Psoas muscle (tissue), 8 donors: Measurements from ENCODE around the gene CYP3A4. TPM values are rescaled to one million over a fixed set of nuclear protein-coding genes. Genes with fewer than 3 reads are reported as not detected.

Source experiments
- ATAC-seq, 4 donors: fragments of 200-7000 bp; cut with Tn5 transposase; one replicate each; pipeline ENCODE4 v1.9.1; 2020; ENCODE audit warnings: moderate library complexity in 3 of 4, mild to moderate bottlenecking in 2 of 4
- DNase-seq, 2 donors: peaks; one replicate each; pipeline ENCODE4 v3.0.0-alpha.2; 2020
- H3K27ac ChIP-seq: fragments of 200-600 bp; one replicate; pipeline ENCODE4 v1.8.0; 2022
- H3K27me3 ChIP-seq, 3 donors: fragments of 200-600 bp in 1 of 3; one replicate each; pipeline versions ENCODE4 v1.6.1 to v1.8.0; 2013 to 2022; ENCODE audit warnings: low read length in 2 of 3, mild to moderate bottlenecking in 2 of 3, moderate library complexity in 1 of 3; ENCODE audit not compliant: insufficient read depth in 3 of 3
- H3K36me3 ChIP-seq, 2 donors: fragments of 200-600 bp in 1 of 2; one replicate each; pipeline versions ENCODE4 v1.6.1 to v1.8.0; 2013 to 2022; ENCODE audit warnings: low read depth in 1 of 2, mild to moderate bottlenecking in 1 of 2, moderate library complexity in 1 of 2; ENCODE audit not compliant: insufficient read depth in 1 of 2
- H3K4me1 ChIP-seq: fragments of 200-600 bp; one replicate; pipeline ENCODE4 v1.8.0; 2022
- H3K4me3 ChIP-seq: fragments of 200-600 bp; one replicate; pipeline ENCODE4 v1.8.0; 2022; ENCODE audit warnings: mild to moderate bottlenecking
- H3K9me3 ChIP-seq: fragments of 200-600 bp; one replicate; pipeline ENCODE4 v1.8.0; 2022
- CTCF ChIP-seq: fragments of 200-600 bp; IDR thresholded peaks from one replicate; pipeline ENCODE4 v1.8.0; 2022; ENCODE audit warnings: antibody characterized with exemption
- WGBS, 3 donors: extraction: QIAGEN DNeasy Blood & Tissue Kit; methylation state at CpG; one replicate each; pipeline versions ENCODE4 v1.1.6 to v1.1.7; 2013; 5-methylcytosine and 5-hydroxymethylcytosine counted together
- intact Hi-C, 2 donors: fragments of 100-400 bp; cut with DNase I; formaldehyde crosslinking; loops; one replicate each; pipeline versions ENCODE4 v1.11.0 to v1.14.2; 2022
- polyA plus RNA-seq, 3 donors: library from polyadenylated mRNA; stranded (reverse); fragments of 200-250 nt; gene quantifications; one replicate each; pipeline ENCODE4 v1.2.3, GENCODE V29; 2013
- total RNA-seq, 4 donors: library from RNA; stranded (reverse); fragmentation: NEBNext Ultra II Directional in 2 of 4; extraction: Animal tissue kit (Norgen Biotek cat#: 25700) in 2 of 4; gene quantifications; one replicate each; pipeline versions ENCODE4 v1.2.1 to v1.2.4, GENCODE V29; 2021 to 2023
- donor health status: healthy with polysubstance abuse.
- donor health status: DM: no; HTN: no; CAD: no; lungs with moderate emphysema.
- donor health status: Bipolar disorder and iron deficiency.
- donor health status: healthy.
- donor health status: DM: yes; HTN: yes; CAD: no.
- donor health status: DM: no; HTN: no; CAD: no.
- donor health status: DM: no; HTN: no; CAD: no.
- donor health status: DM: yes; HTN: yes; CAD: no.

Gene CYP3A4
- total and polyA plus RNA-seq, 7 donors = 0.08 to 4.2 (median 0.30) TPM; not detected in 1

- TF ChIP-seq CTCF = no peak
- ATAC-seq (no peak), DNase-seq (no peak)
- Histone ChIP-seq H3K27ac (no peak overlapping the region), H3K9me3 (no peaks in the 10 kb centered on the region), H3K27me3 (no peaks in the 10 kb centered on the region), H3K4me3 (no peak overlapping the region), H3K36me3 (no peaks in the 10 kb centered on the region), H3K4me1 (peaks cover 7% of the 10 kb centered on the region)
- intact Hi-C loops = no loop called here
- 56 to 84% (median 76%) methylated on average over 3 of the region's 3 CpGs for WGBS, 3 donors
Measured at GRCh38 chr7:99766484-99767099, 17.4 kb downstream of the CYP3A4 start.

- WGBS, 3 donors = 88 to 95% (median 92%) methylated on average over 3 of the region's 3 CpGs
- Histone ChIP-seq H3K36me3 (no peaks in the 10 kb centered on the region), H3K27me3 (no peaks in the 10 kb centered on the region), H3K9me3 (no peaks in the 10 kb centered on the region), H3K27ac (no peak overlapping the region), H3K4me3 (no peak overlapping the region), H3K4me1 (peaks cover 7% of the 10 kb centered on the region)
- no peak for TF ChIP-seq CTCF
- intact Hi-C loops = no loop called here
- DNase-seq (no peak), ATAC-seq (no peak)
Measured at GRCh38 chr7:99764478-99764877, 19.5 kb downstream of the CYP3A4 start.

- Histone ChIP-seq H3K27ac (peak overlapping the region; percentile 51), H3K27me3 (no peaks in the 10 kb centered on the region), H3K4me1 (peaks cover 7% of the 10 kb centered on the region), H3K9me3 (no peaks in the 10 kb centered on the region), H3K4me3 (no peak overlapping the region), H3K36me3 (no peaks in the 10 kb centered on the region)
- WGBS, 3 donors = 19 to 26% (median 24%) methylated on average over 7 of the region's 7 CpGs
- no peak for TF ChIP-seq CTCF
- DNase-seq (peak; percentile 68 to 87), ATAC-seq (peak; percentile 98 to 99 (median 98))
- intact Hi-C loops = no loop called here
Measured at GRCh38 chr7:99762680-99763327, 21.2 kb downstream of the CYP3A4 start.

- WGBS, 3 donors = 89 to 95% (median 94%) methylated on average over 1 of the region's 1 CpG
- H3K4me1 ChIP-seq = peaks cover 4% of the 10 kb centered on the region
- no peaks in the 10 kb centered on the region for H3K27me3 ChIP-seq
- no peaks in the 10 kb centered on the region for H3K36me3 ChIP-seq
- no peak overlapping the region for H3K27ac ChIP-seq
- no peak for TF ChIP-seq CTCF
- H3K9me3 ChIP-seq = no peaks in the 10 kb centered on the region
- no peak for DNase-seq
- intact Hi-C loops = no loop called here
- H3K4me3 ChIP-seq = no peak overlapping the region
- no peak for ATAC-seq
Measured at GRCh38 chr7:99755085-99755484, 28.9 kb downstream of the CYP3A4 start.
